ENCODE measurements around the gene SULT1A4.
"Not testable (repeated sequence)": the region's sequence is repeated elsewhere in the genome, so short reads cannot be mapped to it uniquely, and the experiment has no call there.

SULT1A4 gene

DNA sequence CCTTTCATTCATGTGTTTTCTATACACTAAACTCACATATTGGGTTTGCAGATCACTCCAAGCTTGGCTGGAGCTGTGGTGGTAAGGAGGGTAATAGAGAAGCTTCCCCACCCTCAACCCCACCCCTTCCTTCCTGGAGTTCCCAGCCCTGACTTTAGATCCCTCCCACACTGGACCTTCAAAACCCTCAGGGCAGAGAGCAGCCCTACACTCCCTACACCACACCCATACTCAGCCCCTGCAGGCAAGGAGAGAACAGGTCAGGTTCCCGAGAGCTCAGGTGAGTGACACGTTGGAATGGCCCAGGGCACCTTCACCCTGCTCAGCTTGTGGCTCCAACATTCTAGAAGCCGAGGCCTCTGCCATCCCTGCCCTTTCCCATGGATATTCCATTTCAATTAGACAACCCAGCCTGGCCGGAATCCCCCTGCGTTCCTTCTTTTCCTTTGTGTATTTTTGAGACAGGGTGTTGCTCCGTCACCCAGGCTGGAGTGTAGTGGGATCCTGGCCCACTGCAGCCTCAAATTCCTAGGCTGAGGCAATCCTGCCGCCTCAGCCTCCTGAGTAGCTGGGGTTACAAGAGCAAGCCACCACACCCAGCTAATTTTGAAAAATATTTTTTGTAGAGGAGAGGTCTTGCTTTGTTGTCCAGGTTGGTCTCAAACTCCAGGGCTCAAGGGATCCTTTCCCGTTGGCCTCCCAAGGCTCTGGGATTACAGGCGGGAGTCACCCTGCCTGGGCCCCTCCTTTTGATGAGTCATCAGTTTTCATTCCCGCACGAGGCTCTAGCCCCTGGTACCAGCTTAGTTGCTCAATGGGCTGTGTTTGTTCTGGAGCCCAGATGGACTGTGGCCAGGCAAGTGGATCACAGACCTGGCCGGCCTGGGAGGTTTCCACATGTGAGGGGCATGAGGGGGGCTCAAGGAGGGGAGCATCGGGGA lies at the start of gene SULT1A4:
TSS of gene SULT1A4 (plus strand) at position 208 of the 941 bp plus-strand sequence. CDS start 1,473 bp downstream, outside the sequence.
- DNase-seq = not testable (repeated sequence)

DNA sequence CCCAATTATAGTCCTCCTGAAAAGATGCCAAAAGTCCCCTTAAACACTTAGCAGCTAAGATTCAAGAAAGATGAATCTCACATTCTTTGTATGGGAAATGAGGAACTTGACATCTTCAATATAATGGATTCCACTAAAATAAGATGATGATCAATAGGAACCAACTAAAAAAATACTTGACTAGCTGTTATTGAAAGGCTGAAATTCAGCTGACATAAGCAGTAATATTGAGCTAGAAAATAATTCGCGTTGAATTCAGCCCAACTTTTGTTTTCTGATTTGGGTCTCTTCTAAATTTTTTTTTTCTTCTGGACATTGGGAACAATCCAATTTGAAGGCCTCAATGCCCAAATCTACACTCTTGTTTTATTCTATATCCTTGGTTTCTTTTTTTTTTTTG lies 36.1 kb upstream of the SULT1A4 start:
- DNase-seq = not testable (repeated sequence)

DNA sequence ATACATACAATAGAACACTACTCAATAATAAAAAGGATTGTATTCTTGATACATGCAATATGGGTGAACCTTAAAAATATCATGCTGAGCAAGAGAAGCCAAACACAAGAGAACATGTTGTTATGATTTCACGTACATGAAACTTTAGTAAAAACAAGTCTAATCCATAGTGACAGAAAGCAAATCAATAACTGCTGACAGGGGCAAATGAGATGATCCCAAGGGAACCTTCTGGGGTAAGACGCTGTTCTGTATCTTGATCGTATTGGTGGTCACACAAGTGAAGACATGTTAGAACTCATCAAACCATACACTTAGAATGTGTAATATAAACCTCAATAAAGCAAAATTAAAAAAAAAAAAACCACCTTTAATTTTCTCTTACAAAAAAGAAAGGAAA lies 34.3 kb upstream of the SULT1A4 start:
- not testable (repeated sequence) for DNase-seq

DNA sequence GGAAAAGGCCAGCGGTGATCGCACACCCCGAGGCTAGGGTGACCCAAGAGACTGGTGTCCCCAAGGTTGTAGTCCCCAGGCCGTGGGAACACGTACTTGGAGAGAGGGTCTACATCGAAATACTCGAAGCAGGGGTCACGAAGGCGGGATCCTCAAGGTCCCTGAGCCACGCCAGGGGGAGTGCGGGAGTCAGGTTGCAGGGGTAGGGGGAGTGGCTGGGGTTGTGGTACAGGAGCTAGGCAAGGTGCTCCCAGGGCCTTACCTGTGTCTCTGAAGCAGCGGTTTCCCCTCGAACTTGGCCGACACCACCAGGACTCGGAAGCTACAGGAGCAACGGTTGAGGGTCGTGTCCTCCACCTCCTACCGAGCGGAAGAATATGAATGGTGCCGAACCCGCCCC lies 6.0 kb upstream of the SULT1A4 start:
- DNase-seq = not testable (repeated sequence)

DNA sequence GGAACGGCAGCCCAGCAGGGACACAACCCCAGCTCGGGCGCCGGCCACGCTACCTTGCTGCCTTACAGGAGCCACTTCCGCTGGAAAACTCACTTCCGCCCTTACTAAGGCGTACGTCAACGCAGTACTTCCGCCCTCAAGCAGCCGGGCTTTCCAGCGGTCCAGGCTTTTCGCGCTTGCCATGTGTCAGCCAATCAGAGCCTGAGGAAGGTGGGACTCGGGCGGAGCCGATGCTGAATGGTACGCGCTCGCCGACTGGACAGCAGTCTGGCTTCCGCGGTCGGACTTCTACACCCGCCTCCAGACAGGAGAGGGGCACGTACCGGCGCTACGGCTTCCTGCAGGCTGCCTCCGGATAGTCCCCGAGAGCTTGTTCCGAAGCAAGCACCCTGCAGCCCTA lies 5.4 kb upstream of the SULT1A4 start, which contains the start of the genes BOLA2 and SLX1B:
TSS of gene BOLA2 (minus strand) at position 83 of the 400 bp plus-strand sequence. CDS start 98 bp downstream, outside the sequence.
TSS of gene SLX1B (plus strand) at position 265 of the 400 bp plus-strand sequence.
- DNase-seq = not testable (repeated sequence)

DNA sequence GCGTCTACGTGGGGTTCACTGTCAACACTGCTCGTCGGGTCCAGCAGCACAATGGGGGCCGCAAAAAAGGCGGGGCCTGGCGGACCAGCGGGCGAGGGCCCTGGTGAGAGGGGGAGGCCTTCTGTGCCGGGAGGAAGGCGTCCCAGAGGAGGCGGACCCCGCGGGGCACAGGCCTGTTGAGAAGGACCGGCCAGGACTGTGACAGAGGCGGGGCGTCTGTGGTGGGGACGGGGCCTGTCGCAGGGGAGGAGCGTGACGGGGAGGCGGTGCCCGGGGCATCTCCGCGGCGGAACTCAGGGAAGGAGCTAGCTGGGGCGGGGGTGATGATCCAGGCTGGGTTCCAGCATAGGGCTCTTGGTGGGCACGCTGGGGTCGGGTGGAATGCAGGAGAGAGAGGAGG lies 4.9 kb upstream of the SULT1A4 start:
- DNase-seq = not testable (repeated sequence)

DNA sequence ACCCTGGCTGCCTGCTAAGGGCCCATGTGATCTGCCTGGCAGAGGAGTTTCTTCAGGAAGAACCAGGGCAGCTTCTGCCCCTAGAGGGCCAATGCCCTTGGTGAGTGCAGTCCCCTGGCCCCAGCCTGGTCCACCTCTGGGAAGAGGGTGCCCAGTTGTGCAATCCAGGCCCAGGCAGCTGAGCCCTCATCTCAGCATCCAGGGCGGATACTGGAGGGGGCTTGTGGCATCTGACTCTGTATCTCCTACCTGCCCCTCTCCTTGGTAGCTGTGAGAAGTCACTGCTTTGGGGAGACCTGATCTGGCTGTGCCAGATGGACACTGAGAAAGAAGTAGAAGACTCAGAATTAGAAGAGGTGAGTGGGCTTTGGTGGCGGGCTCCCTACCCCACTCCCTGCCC lies 2.1 kb upstream of the SULT1A4 start:
- not testable (repeated sequence) for DNase-seq

GRCh38 chr16:29460647-29461030 lies 926 bp downstream of the SULT1A4 start:
- not testable (repeated sequence) for DNase-seq

- DNase-seq = not testable (repeated sequence)
Observed at GRCh38 chr16:29465985-29466824, 6.5 kb downstream of the SULT1A4 start.

DNA sequence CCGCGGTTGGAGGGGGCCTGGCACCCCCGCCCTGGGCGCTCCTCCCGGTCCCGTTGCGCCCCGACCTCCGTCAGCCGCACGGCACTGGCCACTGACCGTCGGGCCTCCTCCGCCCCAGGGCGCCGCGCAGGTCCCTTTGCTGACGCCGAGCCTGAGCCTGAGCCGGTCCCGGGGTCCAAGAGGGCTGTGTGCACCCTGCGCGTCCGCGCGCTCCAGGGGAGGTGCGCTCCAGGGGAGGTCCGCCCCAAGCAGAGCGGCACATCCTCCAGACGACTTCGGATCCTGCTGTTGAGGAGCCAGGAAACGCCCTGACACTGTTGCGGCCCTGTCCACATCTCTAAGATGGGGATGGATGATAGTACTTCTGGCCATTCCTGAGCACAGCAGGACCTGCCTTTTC lies 7.2 kb downstream of the SULT1A4 start:
- not testable (repeated sequence) for DNase-seq

- DNase-seq = not testable (repeated sequence)
Observed at GRCh38 chr16:29467654-29468366, 8.1 kb downstream of the SULT1A4 start.

DNA sequence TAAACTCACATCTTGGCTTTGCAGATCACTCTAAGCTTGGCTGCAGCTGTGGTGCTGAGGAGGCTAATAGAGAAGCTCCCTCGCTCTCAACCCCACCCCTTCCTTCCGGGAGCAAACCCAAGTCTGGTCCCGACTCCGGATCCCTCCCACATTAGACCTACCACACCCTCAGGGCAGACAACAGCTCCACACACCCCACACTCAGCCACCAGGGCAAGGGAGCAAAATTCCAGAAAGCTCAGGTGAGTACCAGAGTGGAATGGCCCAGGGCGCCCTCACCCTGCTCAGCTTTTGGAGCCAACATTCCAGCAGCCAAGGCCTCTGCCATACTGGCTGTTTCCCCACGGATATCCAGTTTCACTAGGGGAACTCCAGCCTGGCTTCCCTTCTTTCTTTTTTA lies 9.9 kb downstream of the SULT1A4 start:
- DNase-seq = not testable (repeated sequence)

GRCh38 chr16:29472065-29472464 lies 12.4 kb downstream of the SULT1A4 start:
- not testable (repeated sequence) for DNase-seq

DNA sequence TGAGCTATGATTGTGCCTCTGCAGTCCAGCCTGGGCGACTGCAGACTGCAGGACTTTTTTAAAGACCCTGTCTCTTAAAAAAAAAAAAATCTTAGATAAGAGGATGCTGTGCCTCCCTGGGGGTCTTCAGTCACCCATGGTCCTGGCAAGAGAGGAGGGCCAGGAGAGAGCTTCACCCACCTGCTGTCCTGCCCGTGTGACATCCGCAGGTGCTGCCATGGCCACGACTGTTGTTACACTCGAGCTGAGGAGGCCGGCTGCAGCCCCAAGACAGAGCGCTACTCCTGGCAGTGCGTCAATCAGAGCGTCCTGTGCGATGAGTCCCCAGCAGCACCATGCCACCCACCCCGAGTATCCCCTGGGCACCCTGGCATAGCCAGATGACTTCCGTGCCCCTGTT lies 22.6 kb downstream of the SULT1A4 start:
- DNase-seq = not testable (repeated sequence)

DNA sequence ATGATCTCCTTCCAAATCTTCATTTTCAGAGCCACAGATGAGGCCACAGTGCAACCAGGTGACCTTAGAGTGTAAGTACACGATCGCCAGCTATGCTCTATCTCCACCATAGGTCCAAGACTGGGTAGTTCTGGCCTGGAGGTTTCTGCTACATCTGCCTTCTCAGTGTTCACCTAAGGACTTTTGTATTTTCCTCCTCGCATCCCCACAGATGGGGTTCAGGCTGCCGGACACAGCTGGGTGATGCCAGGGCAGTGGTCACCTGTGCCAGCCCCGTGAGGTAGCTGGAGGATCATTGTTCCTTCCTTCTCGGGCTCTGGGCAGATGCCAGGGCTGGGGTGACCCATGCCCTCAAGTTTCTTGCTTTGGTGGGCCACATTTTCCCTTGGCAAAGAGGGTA lies 46.6 kb downstream of the SULT1A4 start, which contains the start of gene NPIPB12:
TSS of gene NPIPB12 (minus strand) at position 101 of the 400 bp plus-strand sequence.
- DNase-seq = not testable (repeated sequence)

Measured in suppressor macrophage treated with lipopolysaccharide for 1 hour (primary cell).